GM12878 (cell line): Measurements from ENCODE around the gene TMPRSS11A. TPM values are rescaled to one million over a fixed set of nuclear protein-coding genes. Genes with fewer than 3 reads are reported as not detected.

Source experiments
- CBFB ChIP-seq: IDR thresholded peaks from 2 replicates; pipeline ENCODE4 v1.6.1; 2016; ENCODE audit warnings: antibody characterized with exemption, low read depth
- CTCF ChIP-seq, 3 experiments: IDR thresholded peaks in 2 of 3; conservative IDR thresholded peaks in 1 of 3; 2 replicates each; pipeline ENCODE4 v1.5.1; 2011; ENCODE audit warnings: low read depth in 3 of 3, low read length in 3 of 3, mild to moderate bottlenecking in 3 of 3, control low read depth in 2 of 3, moderate library complexity in 2 of 3, inconsistent platforms in 1 of 3, mixed read lengths in 1 of 3; ENCODE audit not compliant: control insufficient read depth in 2 of 3, insufficient read depth in 1 of 3; ENCODE audit errors: extremely low read depth in 1 of 3
- HSF1 ChIP-seq: fragments of 150-350 bp; IDR thresholded peaks from 2 replicates; pipeline ENCODE4 v1.6.1; 2014; ENCODE audit warnings: mild to moderate bottlenecking, low read depth, low read length
- IKZF2 ChIP-seq, 2 experiments: fragments of 450-650 bp; IDR thresholded peaks; 2 replicates each; pipeline ENCODE4 v1.6.1; 2017; ENCODE audit warnings: mild to moderate bottlenecking in 2 of 2, moderate library complexity in 2 of 2
- MTA2 ChIP-seq: fragments of 450-650 bp; IDR thresholded peaks from 2 replicates; pipeline ENCODE4 v1.6.1; 2016; ENCODE audit warnings: low read depth, mild to moderate bottlenecking, moderate library complexity
- PAX8 ChIP-seq: fragments of 450-650 bp; IDR thresholded peaks from 2 replicates; pipeline ENCODE4 v1.6.1; 2017; ENCODE audit warnings: mild to moderate bottlenecking, moderate library complexity
- POLR2AphosphoS2 ChIP-seq: IDR thresholded peaks from 2 replicates; pipeline ENCODE4 v1.6.1; 2011; ENCODE audit warnings: low read depth, mild to moderate bottlenecking, low read length, improper control_type of control experiment, moderate library complexity
- RAD21 ChIP-seq: IDR thresholded peaks from 2 replicates; pipeline ENCODE4 v1.6.1; 2011; ENCODE audit warnings: mild to moderate bottlenecking, low read depth, low read length, moderate library complexity; ENCODE audit not compliant: insufficient read depth
- RFX5 ChIP-seq: IDR thresholded peaks from 2 replicates; pipeline ENCODE4 v1.6.1; 2011; ENCODE audit warnings: low read depth, low read length, improper control_type of control experiment
- RUNX3 ChIP-seq: IDR thresholded peaks from 2 replicates; pipeline ENCODE4 v1.6.1; 2012; ENCODE audit warnings: low read length, inconsistent platforms
- SMC3 ChIP-seq: IDR thresholded peaks from 2 replicates; pipeline ENCODE4 v1.6.1; 2011; ENCODE audit warnings: low read length, improper control_type of control experiment, borderline replicate concordance
- polyA plus RNA-seq, 11 experiments: library from polyadenylated mRNA; depleted of rRNA in 4 of 11; unstranded in 6 of 11; stranded (reverse) in 5 of 11; fragments of >200 nt; fragmentation: Nextera tagmentation in 4 of 11; fragmentation: Illumina TruSeq in 1 of 11; extraction: Ambion mirVana in 4 of 11; extraction: Trizol in 1 of 11; gene quantifications; 1 replicate in 1 of 11; 2 replicates in 10 of 11; pipeline versions ENCODE4 v1.2.1 to v1.2.3, GENCODE V29; 2011 to 2016; ENCODE audit warnings: inconsistent platforms in 2 of 11, missing spikeins in 2 of 11, low read depth in 1 of 11
- total RNA-seq, 4 experiments: library from RNA; depleted of rRNA in 3 of 4; stranded (reverse); fragments of >200 nt in 3 of 4; fragmentation: Illumina TruSeq in 1 of 4; extraction: Trizol in 1 of 4; gene quantifications; 2 replicates each; pipeline versions ENCODE4 v1.2.1 to v1.2.3, GENCODE V29; 2013 to 2021

The TMPRSS11A gene
- total and polyA plus RNA-seq, 10 of the 15 experiments (the other 5 are each of a cell fraction or from before 2014, with no cell fraction given): 0.02 TPM; not detected in 9

- TF ChIP-seq HSF1 (no peak), CBFB (no peak), IKZF2 (IDR thresholded peaks at IDR 0.05) (no peak), SMC3 (peak; percentile 67; the same call in 1 of the 2 replicates), POLR2AphosphoS2 (no peak), CTCF (IDR thresholded peaks at IDR 0.05 in 2 of 3, conservative IDR thresholded peaks at IDR 0.05 in 1 of 3; ENCODE audit: control insufficient read depth in 2 of 3, extremely low read depth in 1 of 3, insufficient read depth in 1 of 3, low read depth in 3 of 3, low read length in 3 of 3) (peak; percentile 44 to 54 (median 51); a peak in 5 of 6 replicates), RAD21 (peak; percentile 57), MTA2 (no peak), PAX8 (no peak), RUNX3 (no peak), RFX5 (no peak)
These were observed 53.2 kb downstream of the TMPRSS11A start (continued) for GRCh38 chr4:67909905-67910584.
